Stomach (tissue), 9 donors: ENCODE measurements around the gene MCC. TPM values are rescaled to one million over a fixed set of nuclear protein-coding genes. Genes with fewer than 3 reads are reported as not detected.

Source experiments
- DNase-seq, 2 donors: peaks; one replicate each; pipeline versions ENCODE4 v3.0.0 to v3.0.0-alpha.2; 2013 to 2019
- H3K27ac ChIP-seq, 5 donors: fragments of 200-600 bp in 4 of 5; sonication (generic) in 4 of 5; one replicate each; pipeline ENCODE4 v1.5.1; 2013 to 2019; ENCODE audit warnings: mild to moderate bottlenecking in 1 of 5, moderate library complexity in 1 of 5
- H3K27me3 ChIP-seq, 3 donors: fragments of 200-600 bp; sonication (generic); one replicate each; pipeline ENCODE4 v1.5.1; 2017 to 2019; ENCODE audit warnings: mixed run types in 1 of 3
- H3K36me3 ChIP-seq, 4 donors: fragments of 200-600 bp; sonication (generic); 1 replicate in 3 of 4; 2 replicates in 1 of 4; pipeline ENCODE4 v1.5.1; 2016 to 2019
- H3K4me1 ChIP-seq, 4 donors: fragments of 200-600 bp; sonication (generic); one replicate each; pipeline ENCODE4 v1.5.1; 2016 to 2019
- H3K4me3 ChIP-seq, 4 donors: fragments of 200-600 bp; sonication (generic) in 3 of 4; one replicate each; pipeline ENCODE4 v1.5.1; 2016 to 2019; ENCODE audit warnings: mild to moderate bottlenecking in 1 of 4
- H3K9me3 ChIP-seq, 4 donors: fragments of 200-600 bp; sonication (generic); one replicate each; pipeline ENCODE4 v1.5.1; 2016 to 2019
- CTCF ChIP-seq, 7 experiments: fragments of 450-650 bp in 4 of 7; fragments of 200-600 bp in 3 of 7; sonication (generic) in 3 of 7; IDR thresholded peaks; one replicate each; pipeline ENCODE4 v1.5.1; 2016 to 2019; ENCODE audit warnings: antibody characterized with exemption in 7 of 7, control low read depth in 2 of 7, mild to moderate bottlenecking in 1 of 7
- EP300 ChIP-seq: sonication (generic); formaldehyde crosslinking; IDR thresholded peaks from one replicate; pipeline ENCODE4 v1.6.1; 2017; ENCODE audit warnings: antibody characterized with exemption
- POLR2A ChIP-seq, 4 donors: fragments of 450-650 bp; IDR thresholded peaks; one replicate each; pipeline ENCODE4 v1.6.1; 2016; ENCODE audit warnings: antibody characterized with exemption in 4 of 4, control low read depth in 2 of 4, mild to moderate bottlenecking in 1 of 4, moderate library complexity in 1 of 4
- POLR2AphosphoS5 ChIP-seq, 3 donors: sonication (generic); formaldehyde crosslinking; IDR thresholded peaks; one replicate each; pipeline ENCODE4 v1.6.1; 2016; ENCODE audit warnings: antibody characterized with exemption in 3 of 3
- WGBS, 5 donors: extraction: QIAGEN DNeasy Blood & Tissue Kit in 3 of 5; methylation state at CpG; one replicate each; pipeline versions ENCODE4 v1.1.5 to v1.1.7; 2013 to 2018; 5-methylcytosine and 5-hydroxymethylcytosine counted together
- intact Hi-C: fragments of 100-400 bp; cut with DNase I; formaldehyde crosslinking; loops from one replicate; pipeline ENCODE4 v1.15.1; 2023; ENCODE audit warnings: low total_unique reads
- polyA plus RNA-seq, 3 donors: library from polyadenylated mRNA; stranded (reverse); fragments of 200-250 nt; gene quantifications; one replicate each; pipeline ENCODE4 v1.2.3, GENCODE V29; 2013
- total RNA-seq, 5 donors: library from RNA; depleted of rRNA; stranded (reverse); fragments of >200 nt; gene quantifications; one replicate each; pipeline versions ENCODE4 v1.1.0 to v1.2.3, GENCODE V29; 2014 to 2016
- donor health status: healthy with polysubstance abuse.
- donor health status: Bipolar disorder and iron deficiency.
- donor health status: healthy.

Gene MCC
- total and polyA plus RNA-seq, 8 donors: 3.8 to 35.1 (median 8.9) TPM

DNA sequence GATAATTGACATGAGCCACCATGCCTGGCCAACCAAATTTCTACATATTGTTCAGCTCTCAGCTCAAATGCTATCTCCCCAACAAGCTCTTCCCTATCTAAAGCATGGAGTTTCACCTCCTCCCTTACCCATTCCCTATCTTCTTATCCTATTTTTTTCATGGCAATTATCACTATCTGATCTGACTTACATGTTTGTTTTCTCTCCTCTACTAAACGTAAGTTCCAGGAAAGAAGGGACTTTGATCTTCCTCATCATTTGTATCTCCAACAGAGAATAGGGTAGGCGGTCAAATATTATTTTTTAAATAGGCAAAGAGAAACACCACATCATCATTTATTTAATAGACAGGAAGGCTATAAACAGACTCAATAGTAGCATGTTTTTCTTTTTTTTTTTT is 381.4 kb downstream of the MCC start:
- no peak overlapping the region for H3K4me3 ChIP-seq
- WGBS, 5 donors: 58 to 69% (median 67%) methylated on average over 2 of the region's 2 CpGs
- TF ChIP-seq CTCF (IDR thresholded peaks at IDR 0.05) (no peak), POLR2AphosphoS5 (IDR thresholded peaks at IDR 0.05) (no peak), EP300 (no peak), POLR2A (IDR thresholded peaks at IDR 0.05) (no peak)
- no peaks in the 10 kb centered on the region for H3K27me3 ChIP-seq
- no peaks in the 10 kb centered on the region for H3K9me3 ChIP-seq
- no peaks in the 10 kb centered on the region for H3K4me1 ChIP-seq
- H3K27ac ChIP-seq: no peak overlapping the region
- H3K36me3 ChIP-seq: peaks cover 0 to 21% (median 4%) of the 10 kb centered on the region in 4 donors
- DNase-seq: no peak
- intact Hi-C loops: no loop called here

- no peak for DNase-seq
- intact Hi-C loops: no loop called here
- Histone ChIP-seq H3K9me3 (no peaks in the 10 kb centered on the region), H3K36me3 (peaks cover 0 to 27% (median 8%) of the 10 kb centered on the region in 4 donors), H3K27ac (no peak overlapping the region), H3K4me1 (no peaks in the 10 kb centered on the region), H3K4me3 (no peak overlapping the region), H3K27me3 (no peaks in the 10 kb centered on the region)
- TF ChIP-seq EP300 (no peak), POLR2AphosphoS5 (IDR thresholded peaks at IDR 0.05) (no peak), CTCF (IDR thresholded peaks at IDR 0.05) (no peak), POLR2A (IDR thresholded peaks at IDR 0.05) (no peak)
- WGBS, 5 donors: 89 to 95% (median 92%) methylated on average over 5 of the region's 5 CpGs
Measured at GRCh38 chr5:113105693-113106280, 382.5 kb downstream of the MCC start.

- H3K9me3 ChIP-seq: no peaks in the 10 kb centered on the region
- no peak overlapping the region for H3K27ac ChIP-seq
- no peak for DNase-seq
- intact Hi-C loops: no loop called here
- WGBS, 5 donors: 76 to 84% (median 78%) methylated on average over 3 of the region's 3 CpGs
- H3K4me3 ChIP-seq: no peak overlapping the region
- TF ChIP-seq POLR2A (IDR thresholded peaks at IDR 0.05): no peak
- TF ChIP-seq CTCF (IDR thresholded peaks at IDR 0.05): no peak
- TF ChIP-seq POLR2AphosphoS5 (IDR thresholded peaks at IDR 0.05): no peak
- TF ChIP-seq EP300: no peak
- H3K27me3 ChIP-seq: no peaks in the 10 kb centered on the region
- no peaks in the 10 kb centered on the region for H3K4me1 ChIP-seq
- peaks cover 0 to 34% (median 8%) of the 10 kb centered on the region in 4 donors for H3K36me3 ChIP-seq
Measured at GRCh38 chr5:113103330-113103729, 384.9 kb downstream of the MCC start.

GRCh38 chr5:113102121-113102531 is 386.1 kb downstream of the MCC start:
- TF ChIP-seq CTCF (IDR thresholded peaks at IDR 0.05): no peak
- no peak for TF ChIP-seq POLR2A (IDR thresholded peaks at IDR 0.05)
- Histone ChIP-seq H3K27me3 (no peaks in the 10 kb centered on the region), H3K27ac (no peak overlapping the region), H3K4me1 (no peaks in the 10 kb centered on the region), H3K9me3 (no peaks in the 10 kb centered on the region), H3K36me3 (peaks cover 0 to 37% (median 9%) of the 10 kb centered on the region in 4 donors), H3K4me3 (no peak overlapping the region)
- no peak for DNase-seq
- intact Hi-C loops: no loop called here
- 77 to 97% (median 94%) methylated on average over 1 of the region's 1 CpG for WGBS, 5 donors
